Kidney epithelial cell (primary cell): ENCODE results near the gene SRSF4. TPM values are rescaled to one million over a fixed set of nuclear protein-coding genes. Genes with fewer than 3 reads are reported as not detected.

Experiments used
- DNase-seq: peaks from one replicate; pipeline ENCODE4 v3.0.0-alpha.2; 2010; ENCODE audit warnings: low read depth
- H3K27me3 ChIP-seq: 2 replicates; pipeline ENCODE4 v1.6.0; 2011; ENCODE audit warnings: low read length; ENCODE audit not compliant: control insufficient read depth, insufficient read depth
- H3K36me3 ChIP-seq: 2 replicates; pipeline ENCODE4 v1.5.1; 2011; ENCODE audit warnings: low read length; ENCODE audit not compliant: control insufficient read depth, insufficient read depth
- H3K4me3 ChIP-seq: 2 replicates; pipeline ENCODE4 v1.5.1; 2011; ENCODE audit warnings: low read depth, mild to moderate bottlenecking, control low read depth, low read length
- CTCF ChIP-seq: IDR thresholded peaks from 2 replicates; pipeline ENCODE4 v1.5.1; 2011; ENCODE audit warnings: mild to moderate bottlenecking, moderate library complexity, low read length, control low read depth, inconsistent platforms; ENCODE audit not compliant: insufficient read depth, poor library complexity, severe bottlenecking
- total RNA-seq: library from RNA; depleted of rRNA; stranded (reverse); fragments of >200 nt; gene quantifications from 2 replicates; pipeline ENCODE4 v1.2.3, GENCODE V29; 2015

Gene SRSF4
- total RNA-seq, 1 donor from 2014 or later: 40.2 TPM

- Histone ChIP-seq H3K36me3 (no peaks in the 10 kb centered on the region), H3K4me3 (peak overlapping the region; percentile 64), H3K27me3 (peaks cover 8% of the 10 kb centered on the region)
- no peak for DNase-seq
- no peak for TF ChIP-seq CTCF
Observed at GRCh38 chr1:29125237-29125641, 56.5 kb downstream of the SRSF4 start.

GRCh38 chr1:29124366-29125236, 57.1 kb downstream of the SRSF4 start:
- Histone ChIP-seq H3K36me3 (no peaks in the 10 kb centered on the region), H3K27me3 (peaks cover 8% of the 10 kb centered on the region), H3K4me3 (peak overlapping the region; percentile 64)
- no peak for DNase-seq
- TF ChIP-seq CTCF: peak; percentile 63

- H3K27me3 ChIP-seq: peaks cover 8% of the 10 kb centered on the region
- TF ChIP-seq CTCF: no peak
- DNase-seq: no peak
- peak within 1 kb of the TSS; percentile 64 for H3K4me3 ChIP-seq
- H3K36me3 ChIP-seq: no peaks in the 10 kb centered on the region
Observed at GRCh38 chr1:29123887-29124365, 57.8 kb downstream of the SRSF4 start, which contains the start of gene TMEM200B. TMEM200B (minus strand) TSS chr1:29123903; CDS start chr1:29121828, 2,075 bp downstream.

- peak overlapping the region; percentile 64 for H3K4me3 ChIP-seq
- no peak for TF ChIP-seq CTCF
- no peaks in the 10 kb centered on the region for H3K36me3 ChIP-seq
- DNase-seq: no peak
- peaks cover 8% of the 10 kb centered on the region for H3K27me3 ChIP-seq
Observed at GRCh38 chr1:29123053-29123886, 58.4 kb downstream of the SRSF4 start.

GRCh38 chr1:29122682-29123052, 59.0 kb downstream of the SRSF4 start:
- no peak for TF ChIP-seq CTCF
- peak overlapping the region; percentile 64 for H3K4me3 ChIP-seq
- H3K27me3 ChIP-seq: peaks cover 8% of the 10 kb centered on the region
- H3K36me3 ChIP-seq: no peaks in the 10 kb centered on the region
- no peak for DNase-seq
